Breast epithelium (tissue), 4 donors: ENCODE results near the gene LCE3C. TPM values are rescaled to one million over a fixed set of nuclear protein-coding genes. Genes with fewer than 3 reads are reported as not detected.

ENCODE experiments used
- DNase-seq, 2 donors: peaks; one replicate each; pipeline ENCODE4 v3.0.0-alpha.2; 2019; ENCODE audit warnings: low spot score in 2 of 2
- H3K27ac ChIP-seq, 2 donors: fragments of 200-600 bp; sonication (generic) in 1 of 2; one replicate each; pipeline ENCODE4 v1.5.1; 2016 to 2019; ENCODE audit warnings: mild to moderate bottlenecking in 1 of 2
- H3K27me3 ChIP-seq, 2 donors: fragments of 200-600 bp; sonication (generic) in 1 of 2; one replicate each; pipeline versions ENCODE4 v1.5.1 to v1.6.0; 2017 to 2019; ENCODE audit warnings: control low read depth in 1 of 2, mild to moderate bottlenecking in 1 of 2
- H3K36me3 ChIP-seq: fragments of 200-600 bp; one replicate; pipeline ENCODE4 v1.5.1; 2019
- H3K4me1 ChIP-seq, 2 donors: fragments of 200-600 bp; sonication (generic); one replicate each; pipeline ENCODE4 v1.5.1; 2016 to 2019; ENCODE audit warnings: control low read depth in 1 of 2
- H3K4me3 ChIP-seq, 3 donors: fragments of 200-600 bp; sonication (generic); 1 replicate in 2 of 3; 2 replicates in 1 of 3; pipeline ENCODE4 v1.5.1; 2016 to 2019; ENCODE audit warnings: mild to moderate bottlenecking in 3 of 3, moderate library complexity in 2 of 3
- H3K9me3 ChIP-seq, 2 donors: fragments of 200-600 bp; sonication (generic) in 1 of 2; one replicate each; pipeline ENCODE4 v1.5.1; 2016 to 2019; ENCODE audit warnings: control low read depth in 1 of 2
- CTCF ChIP-seq, 3 donors: fragments of 450-650 bp; IDR thresholded peaks; one replicate each; pipeline ENCODE4 v1.5.1; 2016 to 2017; ENCODE audit warnings: antibody characterized with exemption in 3 of 3, mild to moderate bottlenecking in 3 of 3, moderate library complexity in 3 of 3
- POLR2A ChIP-seq: fragments of 450-650 bp; IDR thresholded peaks from one replicate; pipeline ENCODE4 v1.6.1; 2016; ENCODE audit warnings: antibody characterized with exemption, mild to moderate bottlenecking, moderate library complexity
- POLR2AphosphoS5 ChIP-seq, 3 donors: sonication (generic); formaldehyde crosslinking; IDR thresholded peaks; one replicate each; pipeline ENCODE4 v1.6.1; 2017; ENCODE audit warnings: antibody characterized with exemption in 3 of 3
- intact Hi-C: fragments of 100-400 bp; cut with DNase I; formaldehyde crosslinking; loops from one replicate; pipeline ENCODE4 v1.15.1; 2023; ENCODE audit warnings: low total_unique reads
- total RNA-seq, 3 donors: library from RNA; depleted of rRNA; stranded (reverse); fragments of >200 nt; gene quantifications; one replicate each; pipeline ENCODE4 v1.1.0, GENCODE V29; 2016

Gene LCE3C
- total RNA-seq, 3 donors from 2014 or later = not detected

GRCh38 chr1:152621993-152622392, 22.0 kb downstream of the LCE3C start:
- Histone ChIP-seq H3K4me3 (no peak overlapping the region), H3K4me1 (no peaks in the 10 kb centered on the region), H3K9me3 (peaks cover 5 to 24% of the 10 kb centered on the region in 2 donors), H3K27ac (no peak overlapping the region), H3K27me3 (peaks cover 0 to 4% of the 10 kb centered on the region in 2 donors), H3K36me3 (no peaks in the 10 kb centered on the region)
- DNase-seq = no peak
- TF ChIP-seq POLR2AphosphoS5 (IDR thresholded peaks at IDR 0.05) = no peak
- TF ChIP-seq CTCF (IDR thresholded peaks at IDR 0.05) = no peak
- TF ChIP-seq POLR2A = no peak
- intact Hi-C loops = no loop called here

GRCh38 chr1:152622803-152623202, 22.8 kb downstream of the LCE3C start, which contains the start of gene LCE3A:
Gene LCE3A, minus strand, starts transcription at chr1:152623103. Its CDS starts 0 bp downstream, at chr1:152623103.
- DNase-seq = no peak
- intact Hi-C loops = no loop called here

GRCh38 chr1:152623203-152623844, 23.3 kb downstream of the LCE3C start:
- DNase-seq = no peak
- intact Hi-C loops = no loop called here
- Histone ChIP-seq H3K4me1 (no peaks in the 10 kb centered on the region), H3K4me3 (no peak overlapping the region), H3K27ac (no peak overlapping the region), H3K27me3 (peaks cover 0 to 4% of the 10 kb centered on the region in 2 donors), H3K9me3 (peaks cover 4 to 15% of the 10 kb centered on the region in 2 donors), H3K36me3 (no peaks in the 10 kb centered on the region)
- no peak for TF ChIP-seq POLR2A
- no peak for TF ChIP-seq POLR2AphosphoS5 (IDR thresholded peaks at IDR 0.05)
- no peak for TF ChIP-seq CTCF (IDR thresholded peaks at IDR 0.05)

More at GRCh38 chr1:152622803-152623202, 22.8 kb downstream of the LCE3C start, which contains the start of gene LCE3A:
- no peaks in the 10 kb centered on the region for H3K4me1 ChIP-seq
- no peak within 1 kb of the TSS for H3K27ac ChIP-seq
- H3K4me3 ChIP-seq = no peak within 1 kb of the TSS
- H3K36me3 ChIP-seq = no peaks in the 10 kb centered on the region
- peaks cover 0 to 4% of the 10 kb centered on the region in 2 donors for H3K27me3 ChIP-seq
- no peak for TF ChIP-seq CTCF (IDR thresholded peaks at IDR 0.05)
- no peak for TF ChIP-seq POLR2A
- no peak for TF ChIP-seq POLR2AphosphoS5 (IDR thresholded peaks at IDR 0.05)
- peaks cover 5 to 19% of the 10 kb centered on the region in 2 donors for H3K9me3 ChIP-seq

DNA sequence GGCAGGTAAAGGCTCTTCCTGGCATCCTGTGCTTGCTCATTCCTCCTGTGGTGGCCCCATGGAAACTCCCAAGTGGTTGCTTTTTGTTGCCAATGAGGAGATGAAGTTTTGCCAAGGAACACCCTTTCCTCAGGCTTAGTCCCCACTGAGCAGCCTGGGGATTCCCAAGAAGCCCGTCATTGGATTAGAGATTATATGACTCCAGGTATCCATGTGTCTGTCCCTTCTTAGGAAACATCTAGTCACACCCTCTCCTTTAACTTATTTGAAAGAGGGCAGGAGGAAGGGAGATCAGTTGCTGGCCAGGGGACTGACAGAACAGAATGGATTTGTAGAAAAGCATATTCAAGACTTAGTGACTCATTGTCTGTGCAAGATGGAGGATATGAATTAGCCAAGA, 26.7 kb downstream of the LCE3C start:
- no peak for TF ChIP-seq CTCF (IDR thresholded peaks at IDR 0.05)
- no peak for TF ChIP-seq POLR2A
- no peak for TF ChIP-seq POLR2AphosphoS5 (IDR thresholded peaks at IDR 0.05)
- intact Hi-C loops = no loop called here
- Histone ChIP-seq H3K4me1 (no peaks in the 10 kb centered on the region), H3K27me3 (peaks cover 0 to 4% of the 10 kb centered on the region in 2 donors), H3K9me3 (peaks cover 4 to 10% of the 10 kb centered on the region in 2 donors), H3K36me3 (no peaks in the 10 kb centered on the region), H3K27ac (no peak overlapping the region), H3K4me3 (no peak overlapping the region)
- DNase-seq = no peak

DNA sequence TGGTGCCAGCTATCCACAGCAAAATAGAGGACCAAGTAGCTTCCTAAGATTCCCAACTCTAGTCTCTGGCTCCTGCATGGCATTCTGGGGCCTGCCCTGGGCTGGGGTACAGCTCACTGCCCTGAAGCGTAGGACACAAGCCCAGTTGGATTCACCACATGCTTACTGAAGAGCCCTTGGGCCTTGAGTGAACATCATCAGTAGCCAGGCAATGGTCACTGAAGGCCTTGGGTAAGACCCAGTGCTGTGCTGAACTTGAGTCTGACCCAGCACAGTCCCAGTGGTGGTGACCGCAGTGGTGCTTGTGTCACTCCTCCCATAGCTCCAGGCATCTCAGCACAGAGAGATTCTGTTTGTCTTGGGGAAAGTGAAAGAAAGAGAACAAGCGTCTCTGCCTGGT, 30.6 kb downstream of the LCE3C start:
- H3K4me3 ChIP-seq = no peak overlapping the region
- no peak overlapping the region for H3K27ac ChIP-seq
- TF ChIP-seq POLR2A (no peak), POLR2AphosphoS5 (IDR thresholded peaks at IDR 0.05) (no peak), CTCF (IDR thresholded peaks at IDR 0.05) (no peak)
- no peaks in the 10 kb centered on the region for H3K27me3 ChIP-seq
- no peak for DNase-seq
- intact Hi-C loops = no loop called here
- H3K36me3 ChIP-seq = no peaks in the 10 kb centered on the region
- no peaks in the 10 kb centered on the region for H3K4me1 ChIP-seq
- peaks cover 4 to 10% of the 10 kb centered on the region in 2 donors for H3K9me3 ChIP-seq
